ENCODE data around the gene CMBL. TPM values are rescaled to one million over a fixed set of nuclear protein-coding genes. Genes with fewer than 3 reads are reported as not detected.
"Not testable (repeated sequence)": the region's sequence is repeated elsewhere in the genome, so short reads cannot be mapped to it uniquely, and the experiment has no call there.

Gene CMBL
- total RNA-seq, 1 donor from 2014 or later, result 32.9 TPM

- H3K4me3 Mint-ChIP-seq, result no peak overlapping the region
- no peaks in the 10 kb centered on the region for H3K27me3 Mint-ChIP-seq
- H3K9me3 Mint-ChIP-seq, result peaks cover 4% of the 10 kb centered on the region
- H3K4me1 Mint-ChIP-seq (ENCODE audit: unreplicated experiment), result peaks cover 11% of the 10 kb centered on the region
- no peak for DNase-seq (ENCODE audit: extremely low spot score, unreplicated experiment)
- no peak overlapping the region for H3K27ac Mint-ChIP-seq
- TF ChIP-seq CTCF (conservative IDR thresholded peaks at IDR 0.05), result no peak
- peaks cover 5% of the 10 kb centered on the region for H3K36me3 Mint-ChIP-seq
These were observed 31.0 kb downstream of the CMBL start for GRCh38 chr5:10276691-10277090.

- Mint-ChIP-seq H3K4me1 (ENCODE audit: unreplicated experiment) (peaks cover 11% of the 10 kb centered on the region), H3K4me3 (no peak overlapping the region), H3K27me3 (no peaks in the 10 kb centered on the region), H3K9me3 (peaks cover 4% of the 10 kb centered on the region), H3K27ac (no peak overlapping the region), H3K36me3 (peaks cover 8% of the 10 kb centered on the region)
- TF ChIP-seq CTCF (conservative IDR thresholded peaks at IDR 0.05), result no peak
- DNase-seq (ENCODE audit: extremely low spot score, unreplicated experiment), result no peak
These were observed 31.7 kb downstream of the CMBL start for GRCh38 chr5:10275991-10276390.

GRCh38 chr5:10275460-10275859 lies 32.2 kb downstream of the CMBL start:
- Mint-ChIP-seq H3K27ac (no peak overlapping the region), H3K4me1 (ENCODE audit: unreplicated experiment) (peaks cover 11% of the 10 kb centered on the region), H3K9me3 (peaks cover 4% of the 10 kb centered on the region), H3K27me3 (no peaks in the 10 kb centered on the region), H3K36me3 (peaks cover 8% of the 10 kb centered on the region), H3K4me3 (no peak overlapping the region)
- no peak for TF ChIP-seq CTCF (conservative IDR thresholded peaks at IDR 0.05)
- no peak for DNase-seq (ENCODE audit: extremely low spot score, unreplicated experiment)

GRCh38 chr5:10272875-10273209 lies 34.9 kb downstream of the CMBL start:
- H3K27ac Mint-ChIP-seq; H3K4me3 Mint-ChIP-seq; DNase-seq (ENCODE audit: extremely low spot score, unreplicated experiment); H3K9me3 Mint-ChIP-seq; H3K27me3 Mint-ChIP-seq; H3K36me3 Mint-ChIP-seq: not testable (repeated sequence)
- H3K4me1 Mint-ChIP-seq (ENCODE audit: unreplicated experiment), result peaks cover 11% of the 10 kb centered on the region

GRCh38 chr5:10272053-10272874 lies 35.4 kb downstream of the CMBL start:
- no peak overlapping the region for H3K4me3 Mint-ChIP-seq
- H3K36me3 Mint-ChIP-seq, result peaks cover 8% of the 10 kb centered on the region
- peaks cover 11% of the 10 kb centered on the region for H3K4me1 Mint-ChIP-seq (ENCODE audit: unreplicated experiment)
- DNase-seq (ENCODE audit: extremely low spot score, unreplicated experiment), result no peak
- no peak for TF ChIP-seq CTCF (conservative IDR thresholded peaks at IDR 0.05)
- H3K27ac Mint-ChIP-seq, result no peak overlapping the region
- no peaks in the 10 kb centered on the region for H3K27me3 Mint-ChIP-seq
- H3K9me3 Mint-ChIP-seq, result peaks cover 4% of the 10 kb centered on the region

GRCh38 chr5:10268100-10268499 lies 39.6 kb downstream of the CMBL start:
- no peak for DNase-seq (ENCODE audit: extremely low spot score, unreplicated experiment)
- no peaks in the 10 kb centered on the region for H3K4me1 Mint-ChIP-seq (ENCODE audit: unreplicated experiment)
- no peak overlapping the region for H3K4me3 Mint-ChIP-seq
- H3K36me3 Mint-ChIP-seq, result peaks cover 18% of the 10 kb centered on the region
- no peak overlapping the region for H3K27ac Mint-ChIP-seq
- no peaks in the 10 kb centered on the region for H3K27me3 Mint-ChIP-seq
- TF ChIP-seq CTCF (conservative IDR thresholded peaks at IDR 0.05), result no peak
- H3K9me3 Mint-ChIP-seq, result peaks cover 4% of the 10 kb centered on the region
